ENCODE measurements around the gene ZFP36L1.

DNA sequence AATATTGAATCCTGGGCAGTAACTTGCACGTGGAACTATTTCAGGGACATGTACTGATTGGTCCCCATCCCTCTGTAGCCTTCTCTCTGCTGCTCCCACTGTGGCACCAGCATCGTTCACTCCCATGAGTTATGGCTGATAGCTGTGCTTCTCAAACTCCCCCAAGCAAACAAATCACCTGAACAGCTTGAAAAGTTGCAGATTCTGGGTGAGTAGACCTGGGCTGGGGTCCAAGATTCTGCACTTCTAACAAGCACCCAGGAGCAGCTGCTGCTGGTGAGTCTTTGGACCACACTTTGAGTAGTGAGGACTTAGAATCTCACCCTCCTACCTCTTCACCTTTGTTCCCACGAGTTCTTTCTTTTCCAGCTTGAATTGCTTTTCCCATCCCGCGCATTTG lies 49.4 kb upstream of the ZFP36L1 start:
- no peak for TF ChIP-seq CTCF (conservative IDR thresholded peaks at IDR 0.05; ENCODE audit: low read depth, low read length)
- TF ChIP-seq EZH2 (IDR thresholded peaks at IDR 0.05; ENCODE audit: borderline replicate concordance, low read depth, low read length, poor library complexity, severe bottlenecking) = no peak
